Activated CD8-positive, alpha-beta memory T cell treated with anti-CD3 and anti-CD28 coated beads, Interleukin-2, amount 10 ng/mL, durations not matched to agents 7 days and 5 days (primary cell): Measurements from ENCODE around the gene PASD1. TPM values are rescaled to one million over a fixed set of nuclear protein-coding genes. Genes with fewer than 3 reads are reported as not detected.
"Not testable (repeated sequence)": the region's sequence is repeated elsewhere in the genome, so short reads cannot be mapped to it uniquely, and the experiment has no call there.

ENCODE experiments used
- ATAC-seq: fragments of 150-1000 bp; cut with Tn5 transposase; one replicate; pipeline ENCODE4 v1.10.0; 2021; ENCODE audit warnings: moderate library complexity
- CTCF ChIA-PET: fragments of 350-600 bp; sonication (Branson Sonifier 250); formaldehyde crosslinking; loops from one replicate; lab custom pipeline; 2021; ENCODE audit warnings: antibody characterized with exemption; lab: Charles Lee
- DNase-seq: peaks from one replicate; pipeline ENCODE4 v3.0.0-alpha.2; 2020
- H3K27ac Mint-ChIP-seq: one replicate; pipeline ENCODE4 v1.8.0; 2021; ENCODE audit warnings: mild to moderate bottlenecking, mixed read lengths
- H3K27me3 Mint-ChIP-seq: one replicate; pipeline ENCODE4 v1.8.0; 2021; ENCODE audit warnings: mixed read lengths
- H3K36me3 Mint-ChIP-seq: one replicate; pipeline ENCODE4 v1.8.0; 2021; ENCODE audit warnings: mild to moderate bottlenecking, mixed read lengths
- H3K4me1 Mint-ChIP-seq: one replicate; pipeline ENCODE4 v1.8.0; 2021; ENCODE audit warnings: mixed read lengths
- H3K4me3 Mint-ChIP-seq: one replicate; pipeline ENCODE4 v1.8.0; 2021; ENCODE audit warnings: mild to moderate bottlenecking, moderate library complexity, mixed read lengths
- H3K9me3 Mint-ChIP-seq: one replicate; pipeline ENCODE4 v1.8.0; 2022; ENCODE audit warnings: low read depth, mixed read lengths
- total RNA-seq, 2 experiments: library from RNA; stranded (reverse); gene quantifications; one replicate each; pipeline ENCODE4 v1.2.3, GENCODE V29; 2021

PASD1 gene
- not detected for total RNA-seq

- Mint-ChIP-seq H3K36me3 (no peaks in the 10 kb centered on the region), H3K4me1 (no peaks in the 10 kb centered on the region), H3K4me3 (no peak within 1 kb of the TSS), H3K27me3 (peaks cover under 1% of the 10 kb centered on the region), H3K27ac (no peak within 1 kb of the TSS), H3K9me3 (no peaks in the 10 kb centered on the region)
- ATAC-seq (no peak), DNase-seq (no peak)
- CTCF ChIA-PET, result no interaction called here
Measured at GRCh38 chrX:151563449-151563848, at the start of gene PASD1. Gene PASD1, plus strand, starts transcription at chrX:151563675. Its CDS starts 37,879 bp downstream, at chrX:151601554.

DNA sequence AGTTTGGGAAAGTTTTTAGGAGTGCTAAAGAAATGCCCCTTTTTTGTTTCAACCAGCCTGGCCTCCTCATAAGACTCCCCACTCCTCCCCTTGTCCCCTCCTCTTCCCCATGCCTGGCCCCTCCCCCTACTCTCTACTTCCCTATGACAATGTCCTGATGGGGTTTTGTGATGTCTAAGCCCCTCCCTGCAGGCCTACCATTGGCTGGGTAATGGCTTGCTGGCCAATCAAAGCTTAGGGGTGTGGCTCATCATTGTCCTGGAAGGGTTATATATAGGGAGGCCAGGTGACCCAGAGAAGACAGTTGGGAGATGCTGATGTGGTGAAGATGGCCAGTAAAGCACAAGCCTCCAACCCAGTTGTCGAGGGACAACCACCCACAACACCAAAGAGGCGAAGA lies 48.2 kb upstream of the PASD1 start:
- DNase-seq (no peak), ATAC-seq (no peak)
- no peak overlapping the region for H3K4me3 Mint-ChIP-seq
- no peaks in the 10 kb centered on the region for H3K27me3 Mint-ChIP-seq
- CTCF ChIA-PET, result no interaction called here
- no peaks in the 10 kb centered on the region for H3K4me1 Mint-ChIP-seq
- H3K27ac Mint-ChIP-seq, result no peak overlapping the region
- no peaks in the 10 kb centered on the region for H3K36me3 Mint-ChIP-seq
- H3K9me3 Mint-ChIP-seq, result no peaks in the 10 kb centered on the region

DNA sequence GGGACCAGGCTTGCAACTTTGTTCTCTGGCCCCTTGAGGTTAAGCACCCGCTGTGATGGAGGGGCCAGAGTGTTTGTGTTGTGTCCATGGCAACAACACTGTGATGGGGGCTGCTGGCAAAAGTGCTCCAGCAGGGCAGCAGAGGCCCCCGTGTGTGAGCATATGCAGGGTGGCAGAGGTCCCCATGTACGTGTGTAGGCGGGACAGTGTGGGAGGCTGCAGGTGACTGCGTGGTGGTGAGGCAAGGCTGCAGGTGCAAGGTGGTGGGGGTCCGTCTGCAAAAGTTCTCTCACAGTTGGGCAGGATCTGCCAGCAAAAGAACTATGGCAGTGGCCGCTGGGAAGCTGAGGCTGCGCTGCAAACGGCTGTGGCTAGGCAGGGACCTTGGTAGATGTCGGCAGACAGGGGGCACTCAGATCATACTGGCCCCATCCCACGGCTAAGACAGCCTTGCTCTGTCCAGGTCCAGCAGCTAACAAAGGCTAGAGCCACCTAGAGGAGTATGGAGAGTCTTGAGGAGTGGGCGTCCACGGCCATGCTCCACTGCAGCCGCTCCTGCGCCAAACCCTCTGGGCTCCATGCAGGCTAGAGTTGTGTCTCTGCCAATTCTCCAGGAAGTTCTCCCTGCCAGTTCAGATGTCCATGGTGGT lies 46.8 kb upstream of the PASD1 start:
- DNase-seq (no peak), ATAC-seq (no peak)
- CTCF ChIA-PET, result no interaction called here
- no peaks in the 10 kb centered on the region for H3K4me1 Mint-ChIP-seq
- H3K4me3 Mint-ChIP-seq, result no peak overlapping the region
- H3K9me3 Mint-ChIP-seq, result no peaks in the 10 kb centered on the region
- no peak overlapping the region for H3K27ac Mint-ChIP-seq
- no peaks in the 10 kb centered on the region for H3K27me3 Mint-ChIP-seq
- no peaks in the 10 kb centered on the region for H3K36me3 Mint-ChIP-seq

GRCh38 chrX:151517421-151517820 lies 46.1 kb upstream of the PASD1 start:
- H3K36me3 Mint-ChIP-seq, result no peaks in the 10 kb centered on the region
- H3K27me3 Mint-ChIP-seq, result peaks cover 3% of the 10 kb centered on the region
- H3K4me1 Mint-ChIP-seq, result no peaks in the 10 kb centered on the region
- H3K27ac Mint-ChIP-seq, result no peak overlapping the region
- no peaks in the 10 kb centered on the region for H3K9me3 Mint-ChIP-seq
- H3K4me3 Mint-ChIP-seq, result no peak overlapping the region
- DNase-seq (no peak), ATAC-seq (no peak)
- CTCF ChIA-PET, result no interaction called here

DNA sequence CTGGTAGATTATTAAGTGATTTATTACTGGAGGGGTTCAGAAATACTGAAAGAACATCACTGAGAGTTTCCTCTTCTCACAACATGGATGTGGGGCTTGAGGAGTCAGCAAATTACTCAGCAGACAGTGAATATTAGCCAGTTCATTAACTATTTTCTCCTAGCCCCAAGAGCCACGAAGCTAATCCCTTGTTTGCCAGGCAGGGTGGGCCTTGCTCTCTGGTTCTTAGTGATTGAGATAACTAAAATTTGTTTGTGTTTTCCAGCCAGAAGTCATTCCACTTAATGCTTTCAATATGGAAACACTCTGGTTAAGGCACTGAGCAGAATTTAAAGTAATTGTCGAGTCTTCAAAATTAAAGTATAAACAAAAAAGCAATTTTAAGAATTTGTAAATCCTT lies 40.1 kb upstream of the PASD1 start:
- CTCF ChIA-PET, result no interaction called here
- DNase-seq (no peak), ATAC-seq (no peak)
- H3K27me3 Mint-ChIP-seq, result peaks cover 4% of the 10 kb centered on the region
- no peaks in the 10 kb centered on the region for H3K9me3 Mint-ChIP-seq
- H3K4me3 Mint-ChIP-seq, result no peak overlapping the region
- H3K27ac Mint-ChIP-seq, result no peak overlapping the region
- H3K4me1 Mint-ChIP-seq, result no peaks in the 10 kb centered on the region
- H3K36me3 Mint-ChIP-seq, result no peaks in the 10 kb centered on the region

DNA sequence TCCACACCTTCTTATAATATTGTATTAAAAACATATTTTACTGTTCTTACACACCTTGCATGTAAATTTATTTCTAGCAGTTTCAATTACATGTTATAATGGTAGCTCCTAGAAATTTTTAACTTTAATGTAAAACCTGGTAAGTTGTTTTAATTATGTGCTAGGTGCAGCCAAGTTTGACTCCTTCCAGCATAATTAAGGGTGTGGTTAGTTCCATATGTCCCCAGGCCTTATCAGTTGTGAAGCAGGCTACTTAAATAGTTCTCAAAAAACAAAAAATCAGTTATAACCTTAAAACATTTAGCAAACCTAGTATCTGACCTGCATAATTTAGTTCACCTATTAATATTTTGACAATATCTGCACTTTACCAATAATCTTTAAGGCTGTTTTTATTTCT lies 26.9 kb upstream of the PASD1 start:
- CTCF ChIA-PET, result no interaction called here
- no peaks in the 10 kb centered on the region for H3K9me3 Mint-ChIP-seq
- ATAC-seq (no peak), DNase-seq (no peak)
- H3K4me3 Mint-ChIP-seq, result no peak overlapping the region
- H3K27me3 Mint-ChIP-seq, result peaks cover 4% of the 10 kb centered on the region
- no peak overlapping the region for H3K27ac Mint-ChIP-seq
- H3K4me1 Mint-ChIP-seq, result no peaks in the 10 kb centered on the region
- no peaks in the 10 kb centered on the region for H3K36me3 Mint-ChIP-seq

DNA sequence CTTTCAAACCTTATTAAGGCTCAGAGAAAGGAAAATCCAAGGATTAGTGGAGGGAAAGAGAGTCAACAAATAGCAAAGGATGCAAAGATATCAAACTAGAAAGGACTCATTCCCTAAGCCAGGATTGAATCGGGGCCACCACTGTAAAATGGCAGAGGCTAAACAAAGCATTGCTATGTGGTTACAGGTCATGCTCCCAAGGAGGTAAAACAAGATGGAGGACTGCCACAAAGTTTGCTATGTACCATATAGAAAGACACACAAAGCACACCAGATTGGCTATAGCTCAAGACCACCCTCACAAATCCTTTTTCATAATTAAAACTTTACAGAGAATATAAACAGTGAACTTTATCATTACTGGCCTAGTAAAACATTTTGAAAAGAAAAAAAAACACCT lies 25.9 kb upstream of the PASD1 start:
- H3K27ac Mint-ChIP-seq, result no peak overlapping the region
- H3K9me3 Mint-ChIP-seq, result no peaks in the 10 kb centered on the region
- CTCF ChIA-PET, result no interaction called here
- ATAC-seq (no peak), DNase-seq (no peak)
- H3K4me1 Mint-ChIP-seq, result no peaks in the 10 kb centered on the region
- H3K36me3 Mint-ChIP-seq, result no peaks in the 10 kb centered on the region
- H3K27me3 Mint-ChIP-seq, result peaks cover 2% of the 10 kb centered on the region
- H3K4me3 Mint-ChIP-seq, result no peak overlapping the region

- Mint-ChIP-seq H3K9me3 (no peaks in the 10 kb centered on the region), H3K4me1 (peaks cover under 1% of the 10 kb centered on the region), H3K27ac (no peak overlapping the region), H3K27me3 (no peaks in the 10 kb centered on the region), H3K36me3 (peaks cover under 1% of the 10 kb centered on the region), H3K4me3 (no peak overlapping the region)
- ATAC-seq (no peak), DNase-seq (no peak)
- CTCF ChIA-PET, result no interaction called here
Measured at GRCh38 chrX:151538190-151539122, 25.0 kb upstream of the PASD1 start.

GRCh38 chrX:151543706-151544105 lies 19.8 kb upstream of the PASD1 start:
- H3K27ac Mint-ChIP-seq, result peak overlapping the region; percentile 68
- CTCF ChIA-PET, result no interaction called here
- peak; percentile 40 for DNase-seq
- peaks cover 4% of the 10 kb centered on the region for H3K4me1 Mint-ChIP-seq
- H3K9me3 Mint-ChIP-seq, result no peaks in the 10 kb centered on the region
- H3K36me3 Mint-ChIP-seq, result peaks cover 3% of the 10 kb centered on the region
- peaks cover 4% of the 10 kb centered on the region for H3K27me3 Mint-ChIP-seq
- no peak overlapping the region for H3K4me3 Mint-ChIP-seq
- ATAC-seq, result peak; percentile 42

DNA sequence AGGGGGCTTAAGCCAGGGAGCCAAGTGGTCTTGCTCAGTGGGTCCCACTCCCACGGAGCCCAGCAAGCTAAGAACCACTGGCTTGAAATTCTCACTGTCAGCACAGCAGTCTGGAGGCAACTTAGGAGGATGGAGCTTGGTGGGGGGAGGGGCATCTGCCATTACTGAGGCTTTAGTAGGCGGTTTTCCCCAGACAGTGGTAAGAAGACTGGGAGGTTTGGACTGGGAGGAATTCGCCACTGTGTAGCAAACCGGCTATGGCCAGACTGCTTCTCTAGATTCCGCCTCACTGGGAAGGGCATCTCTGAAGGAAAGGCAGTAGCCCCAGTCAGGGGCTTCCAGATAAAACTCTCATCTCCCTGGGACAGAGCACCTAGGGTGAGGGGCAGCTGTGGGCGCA lies 17.2 kb upstream of the PASD1 start:
- H3K9me3 Mint-ChIP-seq, ATAC-seq, H3K27ac Mint-ChIP-seq, H3K4me1 Mint-ChIP-seq, H3K36me3 Mint-ChIP-seq, H3K4me3 Mint-ChIP-seq, CTCF ChIA-PET, DNase-seq, H3K27me3 Mint-ChIP-seq: not testable (repeated sequence)

DNA sequence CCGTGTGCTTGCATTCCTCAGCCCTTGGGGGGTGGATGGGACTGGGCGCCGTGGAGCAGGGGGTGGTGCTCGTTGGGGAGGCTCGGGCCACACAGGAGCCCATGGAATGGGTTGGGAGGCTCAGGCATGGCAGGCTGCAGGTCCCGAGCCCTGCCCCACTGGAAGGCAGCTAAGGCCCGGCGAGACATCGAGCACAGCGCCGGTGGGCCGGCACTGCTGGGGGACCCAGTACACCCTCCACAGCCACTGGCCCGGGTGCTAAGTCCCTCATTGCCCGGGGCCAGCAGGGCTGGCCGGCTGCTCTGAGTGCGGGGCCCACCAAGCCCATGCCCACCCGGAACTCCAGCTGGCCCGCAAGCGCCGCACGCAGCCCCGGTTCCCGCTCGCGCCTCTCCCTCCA lies 12.3 kb upstream of the PASD1 start:
- H3K4me1 Mint-ChIP-seq, CTCF ChIA-PET, ATAC-seq, H3K9me3 Mint-ChIP-seq, DNase-seq, H3K27ac Mint-ChIP-seq, H3K4me3 Mint-ChIP-seq, H3K36me3 Mint-ChIP-seq: not testable (repeated sequence)
- H3K27me3 Mint-ChIP-seq, result peaks cover 11% of the 10 kb centered on the region

DNA sequence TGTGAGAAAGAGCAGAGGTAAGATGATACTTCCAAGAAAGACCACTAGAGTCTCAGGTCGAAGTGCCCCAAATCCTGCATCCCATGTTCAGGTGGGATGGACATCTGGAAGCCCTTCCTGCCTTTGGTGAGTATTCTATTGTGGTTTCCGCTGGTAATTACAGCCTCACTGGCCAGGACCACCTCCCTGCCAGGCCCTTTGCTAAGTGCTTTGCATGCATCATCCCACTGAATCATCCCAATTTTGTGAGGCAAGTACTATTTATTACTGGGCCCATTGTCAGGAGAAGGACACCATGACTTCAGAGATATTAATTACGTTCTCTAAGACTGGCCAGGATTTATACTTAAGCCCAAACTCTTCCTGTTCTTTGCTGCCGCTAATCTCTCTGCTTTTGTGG lies 10.7 kb upstream of the PASD1 start:
- no peak for ATAC-seq
- Mint-ChIP-seq H3K9me3 (no peaks in the 10 kb centered on the region), H3K27me3 (peaks cover 11% of the 10 kb centered on the region), H3K36me3 (no peaks in the 10 kb centered on the region), H3K4me1 (no peaks in the 10 kb centered on the region), H3K4me3 (no peak overlapping the region), H3K27ac (no peak overlapping the region)
- DNase-seq, result no peak
- CTCF ChIA-PET, result no interaction called here

GRCh38 chrX:151555301-151555700 lies 8.2 kb upstream of the PASD1 start:
- H3K27ac Mint-ChIP-seq, H3K36me3 Mint-ChIP-seq, ATAC-seq, H3K4me1 Mint-ChIP-seq, DNase-seq, H3K4me3 Mint-ChIP-seq, H3K27me3 Mint-ChIP-seq, H3K9me3 Mint-ChIP-seq, CTCF ChIA-PET: not testable (repeated sequence)

DNA sequence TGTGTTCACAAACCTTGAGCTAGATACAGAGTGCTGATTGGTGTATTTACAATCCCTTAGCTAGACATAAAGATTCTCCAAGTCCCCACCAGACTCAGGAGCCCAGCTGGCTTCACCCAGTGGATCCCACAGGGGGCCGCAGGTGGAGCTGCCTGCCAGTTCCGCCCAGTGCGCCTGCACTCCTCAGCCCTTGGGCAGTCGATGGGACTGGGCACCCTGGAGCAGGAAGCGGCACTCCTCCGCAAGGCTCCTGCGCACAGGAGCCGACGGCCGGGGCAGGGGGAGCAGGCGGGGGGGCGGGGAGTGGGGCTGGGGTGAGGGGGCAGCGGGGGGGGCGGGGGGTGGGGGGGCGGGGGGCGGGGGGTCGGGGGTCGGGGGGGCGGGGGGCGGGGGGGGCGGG lies 990 bp upstream of the PASD1 start:
- CTCF ChIA-PET, H3K27ac Mint-ChIP-seq, ATAC-seq, H3K27me3 Mint-ChIP-seq, H3K36me3 Mint-ChIP-seq, DNase-seq, H3K4me1 Mint-ChIP-seq, H3K9me3 Mint-ChIP-seq, H3K4me3 Mint-ChIP-seq: not testable (repeated sequence)
